Pulmonary artery endothelial cell (primary cell): ENCODE measurements around the gene DGKI. TPM values are rescaled to one million over a fixed set of nuclear protein-coding genes. Genes with fewer than 3 reads are reported as not detected.

Source experiments
- DNase-seq: peaks from one replicate; pipeline ENCODE4 v3.0.0-alpha.2; 2011; ENCODE audit warnings: low read depth, low spot score
- total RNA-seq: library from RNA; depleted of rRNA; stranded (reverse); fragments of >200 nt; gene quantifications from 2 replicates; pipeline ENCODE4 v1.2.3, GENCODE V29; 2014

DGKI gene
- total RNA-seq: 0.33 and 0.53 TPM in 2 replicates

DNA sequence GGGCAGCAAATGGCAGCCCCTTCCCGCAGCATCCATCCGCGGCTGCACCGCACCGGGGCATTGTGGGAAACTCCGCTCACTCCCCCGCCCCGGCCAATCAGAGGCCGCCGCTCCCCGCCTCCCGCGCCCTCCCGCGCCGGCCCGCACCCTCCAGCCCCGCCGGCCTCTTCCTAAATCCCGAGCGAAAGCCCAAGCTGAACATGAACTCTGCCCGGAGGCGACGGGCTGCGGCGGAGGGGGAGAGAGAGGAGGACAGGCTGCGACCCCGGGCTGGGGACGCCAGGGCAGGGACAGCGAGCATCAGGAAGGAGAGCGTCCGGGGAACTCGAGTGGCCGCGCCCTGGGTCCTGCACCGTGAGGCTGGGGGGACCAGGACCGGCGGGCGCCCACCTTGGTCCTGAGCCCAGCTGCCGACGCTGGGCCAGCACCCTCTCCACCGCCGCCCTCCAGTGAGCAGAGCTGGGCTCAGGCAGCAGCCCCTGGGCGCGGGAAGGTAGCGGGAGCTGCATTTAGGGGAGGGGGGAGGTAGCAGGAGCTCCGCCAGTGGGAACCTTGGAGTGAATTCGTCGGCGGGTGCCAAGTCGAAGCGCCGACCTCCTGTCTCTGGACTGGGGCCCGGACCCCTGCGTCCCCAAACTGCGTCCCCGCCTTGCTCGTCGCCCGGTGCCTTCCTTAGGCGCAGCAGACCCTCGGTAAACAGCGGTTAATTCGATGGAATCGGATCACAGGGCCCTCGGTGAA lies at the start of gene DGKI:
DGKI (minus strand) TSS at position 148 of the 741 bp plus-strand sequence.
- no peak for DNase-seq

DNA sequence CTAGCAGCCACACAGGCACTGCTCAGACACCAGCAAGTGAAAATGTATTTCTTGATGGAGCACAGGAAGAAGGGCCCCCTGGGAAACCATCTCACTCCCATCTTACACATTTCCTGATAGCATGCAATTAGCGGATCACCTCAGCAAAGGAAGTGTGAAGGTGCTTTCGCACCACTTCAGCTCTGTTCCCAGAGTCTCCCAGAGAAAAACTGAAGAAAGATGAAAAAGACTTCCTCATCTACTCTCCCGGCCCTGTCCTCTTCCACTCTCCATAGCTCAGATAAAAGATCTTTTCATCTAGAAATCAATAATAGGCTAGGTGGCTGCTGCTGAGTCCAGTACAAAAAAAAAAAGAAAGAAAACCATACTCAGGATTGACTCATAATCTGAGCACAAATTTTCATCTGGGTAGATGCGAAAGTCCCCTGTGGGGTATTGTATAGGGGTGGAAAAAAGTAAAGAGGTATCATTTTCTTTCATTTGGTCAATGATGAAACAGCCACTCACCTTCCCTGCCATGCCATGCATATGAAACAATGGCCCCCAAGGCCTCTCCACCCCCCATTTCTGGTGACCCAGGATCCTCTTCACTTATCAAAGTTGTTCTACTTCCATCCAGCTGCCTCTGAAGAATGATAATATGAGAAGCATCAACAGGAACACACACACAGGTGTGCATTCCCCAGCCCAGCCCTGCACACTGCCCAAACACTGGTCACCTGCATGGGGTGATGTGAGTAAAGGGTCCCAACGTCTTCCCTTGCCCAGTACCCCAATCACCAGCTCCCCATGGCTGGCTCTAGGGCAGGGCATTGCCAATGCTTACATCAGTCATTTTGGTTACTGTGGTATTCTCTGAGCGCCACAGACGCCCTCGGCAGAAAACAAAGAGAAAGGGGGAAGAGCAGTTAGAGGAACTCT lies 48.8 kb upstream of the DGKI start:
- DNase-seq: no peak

DNA sequence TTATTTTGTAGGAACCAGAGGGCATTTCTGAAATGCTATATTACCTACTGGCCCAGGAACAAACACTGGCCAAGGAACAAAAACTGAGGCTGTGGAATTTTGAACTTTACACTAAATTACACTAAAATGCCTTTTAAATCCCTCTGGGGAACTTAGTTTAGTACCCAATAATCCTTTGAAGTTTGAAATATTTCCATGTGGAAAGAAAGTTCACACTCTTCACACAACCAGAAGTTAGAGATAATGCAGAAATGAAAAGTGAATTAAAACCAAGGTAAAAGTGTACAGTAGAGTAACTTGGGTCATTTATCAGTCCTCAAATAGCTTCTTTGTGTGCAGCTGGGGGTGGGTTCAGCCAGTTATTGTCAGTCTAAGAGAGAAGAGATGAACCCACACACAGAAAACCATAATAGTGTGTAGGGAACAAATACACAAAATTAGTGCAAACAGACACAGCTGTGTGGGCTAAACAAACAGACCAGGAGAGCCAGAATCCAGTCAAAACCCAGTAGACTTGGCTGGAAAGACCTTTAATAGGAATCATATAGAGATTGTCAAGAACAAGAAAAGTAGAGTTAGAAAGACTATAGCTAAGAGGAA lies 46.5 kb upstream of the DGKI start:
- DNase-seq: no peak

DNA sequence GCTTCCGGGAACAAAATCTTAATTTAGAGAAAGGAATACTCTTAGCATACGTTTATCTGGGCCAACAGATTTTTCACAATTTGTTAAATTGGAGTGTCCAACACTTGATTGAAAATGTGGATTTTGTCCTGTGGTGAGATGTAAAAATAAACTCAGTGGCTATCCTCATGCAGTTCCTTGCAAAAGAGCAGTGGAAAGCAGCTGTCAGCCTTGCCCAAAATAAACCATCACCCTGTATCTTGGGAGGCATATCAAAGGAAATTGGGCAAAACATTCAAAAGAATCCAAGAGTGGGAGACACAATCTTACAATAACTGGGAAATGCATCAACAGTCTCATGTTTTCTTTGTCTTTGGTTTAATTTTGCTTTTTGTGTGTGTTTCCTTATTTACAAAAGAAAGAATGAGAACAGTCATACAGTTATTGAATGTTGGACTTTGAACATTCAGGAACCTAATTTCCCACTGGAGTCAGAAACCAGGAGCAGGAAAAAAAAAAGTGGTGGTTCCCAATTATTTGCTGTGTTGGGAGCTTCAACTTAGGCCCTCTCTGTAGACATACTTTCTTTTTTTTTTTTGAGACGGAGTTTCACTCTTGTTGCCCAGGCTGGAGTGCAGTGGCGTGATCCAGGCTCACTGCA lies 44.4 kb upstream of the DGKI start:
- no peak for DNase-seq

DNA sequence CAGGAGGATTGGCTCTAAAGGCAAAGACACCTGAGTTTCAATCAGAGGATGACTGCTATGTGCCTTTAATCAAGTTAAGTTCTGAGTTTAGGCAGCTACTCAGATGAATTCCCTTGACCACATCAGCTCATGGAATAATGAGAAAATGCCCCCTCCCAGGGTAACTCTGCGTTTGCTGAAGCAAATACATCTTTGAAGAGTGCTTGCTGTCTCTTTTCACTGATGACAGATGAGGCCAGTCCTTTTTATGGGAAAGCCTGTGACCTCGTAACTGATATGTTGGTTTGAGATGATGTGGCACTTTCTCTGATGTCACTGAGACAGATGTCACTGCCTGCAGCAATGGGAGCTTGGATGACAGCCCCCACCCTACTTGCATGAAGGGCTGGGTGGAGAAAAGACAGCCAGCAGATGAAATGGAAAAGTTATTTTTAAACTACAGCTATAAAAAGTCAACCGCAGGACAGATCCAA lies 43.7 kb upstream of the DGKI start:
- DNase-seq: no peak

DNA sequence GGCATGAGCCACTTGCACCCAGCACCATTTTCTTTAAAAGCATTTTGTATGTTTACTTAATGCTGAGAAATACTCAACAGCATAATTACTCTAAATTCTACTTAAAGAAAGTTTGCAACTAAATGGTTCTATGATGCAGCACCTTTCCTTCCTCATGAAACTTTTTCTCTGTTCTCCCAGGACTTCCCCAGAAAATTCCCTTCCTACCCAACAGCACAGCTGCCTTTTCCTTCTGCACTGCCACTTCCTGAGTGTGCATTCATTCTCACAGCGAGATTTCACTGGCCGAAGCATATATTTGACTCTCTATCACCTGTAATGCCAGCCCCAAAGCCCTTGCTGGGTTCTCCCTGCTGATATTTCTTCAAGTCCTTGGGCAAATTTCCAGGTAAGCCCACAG lies 41.5 kb upstream of the DGKI start:
- DNase-seq: no peak

DNA sequence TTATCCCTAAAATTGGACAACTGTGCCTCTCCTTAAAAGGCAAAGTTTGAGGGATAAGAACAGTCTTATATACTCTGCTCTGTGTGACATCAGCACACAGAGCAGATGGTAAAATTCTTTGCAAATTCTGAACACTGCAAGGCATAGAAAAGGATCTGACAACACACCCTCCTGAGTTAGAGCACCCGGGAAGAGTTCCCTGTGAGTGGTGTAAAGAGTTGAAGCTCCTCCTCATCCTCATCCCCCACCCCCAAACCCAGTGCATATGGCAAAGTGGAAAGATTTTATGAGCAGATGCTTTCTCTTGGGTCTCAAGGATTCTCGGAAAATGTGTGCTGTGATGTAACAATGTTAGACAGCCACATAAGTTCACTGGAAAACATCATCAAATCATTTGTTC lies 40.0 kb upstream of the DGKI start:
- no peak for DNase-seq

- no peak for DNase-seq
Measured at GRCh38 chr7:137886281-137886680, 39.5 kb upstream of the DGKI start.

DNA sequence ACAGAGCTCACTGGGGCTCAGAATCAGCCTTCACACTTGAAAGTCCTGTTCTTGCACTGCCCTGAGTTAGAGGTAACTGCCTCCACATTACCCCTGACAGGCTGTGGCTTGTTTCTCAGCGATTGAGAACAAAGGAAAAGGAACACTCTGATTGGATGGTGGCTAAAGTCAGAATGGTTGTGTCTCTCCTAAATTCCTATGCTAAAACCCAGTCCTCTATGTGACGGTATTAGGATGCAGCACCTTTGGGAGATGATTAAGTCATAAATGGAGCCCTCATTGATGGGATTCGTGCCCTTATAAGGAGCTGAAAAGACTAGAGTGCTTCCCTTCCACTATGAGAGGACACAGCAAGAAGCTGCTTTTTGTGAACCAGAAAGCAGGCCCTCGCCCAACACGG lies 38.9 kb upstream of the DGKI start:
- DNase-seq: no peak

- DNase-seq: no peak
Measured at GRCh38 chr7:137882806-137883205, 36.0 kb upstream of the DGKI start.

GRCh38 chr7:137882261-137882668 lies 35.5 kb upstream of the DGKI start:
- DNase-seq: peak; percentile 30

DNA sequence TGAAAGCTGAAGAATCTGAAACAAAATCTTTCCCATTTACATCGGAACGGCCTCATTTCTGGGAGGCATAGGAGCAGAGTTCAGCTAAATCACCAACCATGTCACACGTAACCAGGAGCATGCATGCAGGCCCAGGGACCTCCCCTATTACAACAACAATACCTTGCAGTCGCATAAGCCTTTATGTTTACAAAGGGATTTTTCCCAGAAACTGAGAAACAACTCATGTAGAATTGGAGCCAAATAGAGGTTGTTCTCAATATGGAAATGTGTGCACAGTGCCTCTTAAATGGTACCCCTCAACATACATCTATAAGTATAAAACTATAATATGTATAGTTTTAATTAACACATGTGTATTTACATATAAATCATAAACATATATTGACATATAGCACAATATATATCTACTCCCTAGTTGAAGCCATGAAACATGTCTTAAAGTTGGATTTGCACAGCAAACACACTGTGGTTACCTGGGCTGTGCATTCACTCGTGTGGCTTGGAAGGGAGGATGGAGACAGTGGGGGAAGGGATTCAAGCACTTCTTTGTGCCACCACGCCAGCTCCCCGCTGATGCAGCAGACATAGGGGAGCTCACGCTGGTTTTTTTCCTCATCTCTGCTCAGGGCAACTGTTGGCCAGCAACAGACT lies 35.0 kb upstream of the DGKI start:
- DNase-seq: no peak

DNA sequence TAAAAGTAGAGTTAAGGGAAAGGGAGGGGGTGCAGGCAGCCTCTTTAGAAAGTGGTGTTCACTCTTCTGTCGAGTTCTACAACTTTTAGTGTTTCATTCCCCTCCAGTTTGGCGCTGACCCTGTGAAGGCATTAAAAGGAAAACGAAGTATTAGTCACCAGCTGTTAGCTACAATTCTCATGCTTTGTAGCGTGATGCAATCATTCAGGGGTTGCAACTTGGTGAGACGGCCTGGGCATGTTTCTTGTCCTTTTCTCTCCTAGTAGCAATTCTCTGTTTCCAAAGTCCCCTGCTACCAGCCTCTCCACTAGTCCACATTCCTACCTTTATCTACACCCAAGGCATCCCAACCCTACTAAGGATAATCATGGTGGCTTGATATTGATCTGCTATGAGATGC lies 33.7 kb upstream of the DGKI start:
- DNase-seq: no peak

DNA sequence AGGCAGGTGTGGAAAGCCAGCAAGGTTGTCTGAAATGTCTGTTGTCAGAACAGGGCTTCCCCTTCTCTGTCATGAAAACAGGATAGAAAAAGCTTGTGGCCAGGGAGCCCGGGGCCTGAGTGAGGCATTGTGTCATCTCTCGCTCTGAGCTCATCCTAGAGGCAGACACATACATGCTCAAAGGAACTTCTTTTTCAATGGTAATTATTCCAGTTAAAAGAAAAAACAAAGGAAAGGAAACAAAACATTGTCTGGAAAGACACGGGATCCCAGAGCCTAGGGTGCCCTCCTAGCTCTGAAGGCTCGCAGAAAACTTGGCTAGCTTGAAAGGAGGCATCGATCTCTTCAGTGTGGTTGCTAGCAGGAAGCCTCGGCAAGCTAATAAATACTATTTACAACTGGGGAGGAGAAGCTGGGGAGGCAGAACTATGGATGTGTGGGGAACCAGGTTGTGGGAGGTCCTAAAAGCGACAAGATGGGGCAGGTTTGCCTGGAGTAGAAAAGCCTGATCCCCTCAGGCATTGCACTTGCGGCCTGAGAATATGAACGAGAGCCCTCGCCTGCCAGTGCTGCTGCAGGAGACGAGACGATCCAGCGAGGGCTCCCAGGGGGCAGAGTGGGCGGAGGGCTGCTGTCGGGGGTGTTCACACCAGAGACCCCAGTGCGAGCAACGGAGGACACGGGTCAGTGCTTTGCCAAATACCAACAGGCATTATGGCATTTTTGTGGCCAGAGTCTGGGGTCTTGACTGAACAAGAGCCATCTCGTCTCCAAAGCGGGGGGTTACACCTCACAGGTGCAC lies 32.8 kb upstream of the DGKI start:
- no peak for DNase-seq

DNA sequence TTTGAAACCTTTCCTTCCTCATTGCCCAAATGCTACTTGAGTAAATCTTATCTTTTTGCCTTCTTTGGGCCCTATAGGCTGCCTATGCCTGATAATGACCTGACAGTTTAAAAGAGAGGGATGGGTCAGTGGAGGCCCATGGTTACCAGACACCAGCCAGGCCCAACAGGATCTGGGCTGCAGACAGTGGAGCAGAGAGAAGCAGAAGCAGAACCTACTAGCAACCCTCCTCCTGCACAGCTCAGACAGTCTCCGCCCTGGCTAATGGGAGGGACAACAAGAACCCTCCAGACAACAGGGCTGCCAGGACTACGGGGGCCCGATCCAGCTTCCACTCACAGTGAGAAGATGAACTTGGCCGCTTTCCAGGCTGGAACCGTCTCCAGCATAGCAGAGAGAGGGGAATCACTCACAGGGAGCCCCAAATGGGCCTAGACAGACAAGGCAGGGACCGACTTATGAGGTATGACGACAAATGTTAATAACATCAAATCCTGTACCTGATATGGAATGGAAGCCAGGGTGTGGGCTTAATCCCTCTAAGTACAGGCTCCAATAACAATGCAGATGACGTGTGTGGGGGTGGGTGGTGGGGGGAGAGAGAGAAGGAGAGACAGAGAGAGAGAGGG lies 31.7 kb upstream of the DGKI start:
- DNase-seq: no peak

GRCh38 chr7:137877027-137877675 lies 30.4 kb upstream of the DGKI start:
- no peak for DNase-seq

- no peak for DNase-seq
Measured at GRCh38 chr7:137875746-137876145, 29.0 kb upstream of the DGKI start.

GRCh38 chr7:137873979-137874777 lies 27.4 kb upstream of the DGKI start:
- DNase-seq: peak; percentile 15
